ENCODE data around the gene RANBP17.

DNA sequence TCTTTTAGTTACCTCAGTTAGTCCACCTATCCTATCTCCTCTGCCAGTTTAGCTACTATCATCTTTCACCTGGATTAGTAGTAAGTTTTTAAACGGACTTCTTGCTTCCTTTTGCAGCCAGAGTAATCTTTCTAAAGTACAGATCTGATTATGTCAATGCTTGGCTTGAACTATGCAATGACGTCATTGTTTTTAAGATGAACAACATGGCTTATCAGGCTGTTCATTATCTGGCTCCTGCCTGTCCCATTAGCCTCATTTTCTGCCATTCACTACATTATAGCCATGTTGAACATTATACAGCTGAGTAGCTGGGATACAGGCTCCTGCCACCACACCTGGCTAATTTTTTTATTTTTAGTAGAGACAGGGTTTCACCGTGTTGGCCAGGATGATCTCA, 98.7 kb downstream of the RANBP17 start:
- TF ChIP-seq, protein P1, sequence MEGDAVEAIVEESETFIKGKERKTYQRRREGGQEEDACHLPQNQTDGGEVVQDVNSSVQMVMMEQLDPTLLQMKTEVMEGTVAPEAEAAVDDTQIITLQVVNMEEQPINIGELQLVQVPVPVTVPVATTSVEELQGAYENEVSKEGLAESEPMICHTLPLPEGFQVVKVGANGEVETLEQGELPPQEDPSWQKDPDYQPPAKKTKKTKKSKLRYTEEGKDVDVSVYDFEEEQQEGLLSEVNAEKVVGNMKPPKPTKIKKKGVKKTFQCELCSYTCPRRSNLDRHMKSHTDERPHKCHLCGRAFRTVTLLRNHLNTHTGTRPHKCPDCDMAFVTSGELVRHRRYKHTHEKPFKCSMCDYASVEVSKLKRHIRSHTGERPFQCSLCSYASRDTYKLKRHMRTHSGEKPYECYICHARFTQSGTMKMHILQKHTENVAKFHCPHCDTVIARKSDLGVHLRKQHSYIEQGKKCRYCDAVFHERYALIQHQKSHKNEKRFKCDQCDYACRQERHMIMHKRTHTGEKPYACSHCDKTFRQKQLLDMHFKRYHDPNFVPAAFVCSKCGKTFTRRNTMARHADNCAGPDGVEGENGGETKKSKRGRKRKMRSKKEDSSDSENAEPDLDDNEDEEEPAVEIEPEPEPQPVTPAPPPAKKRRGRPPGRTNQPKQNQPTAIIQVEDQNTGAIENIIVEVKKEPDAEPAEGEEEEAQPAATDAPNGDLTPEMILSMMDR (IDR thresholded peaks at IDR 0.05) = no peak
- no peak for TF ChIP-seq POLR2A (IDR thresholded peaks at IDR 0.05)

Data from lower leg skin (tissue), 3 donors.